Esophagus squamous epithelium (tissue), 4 donors: ENCODE data around the gene LRRIQ3.

Experiments
- CTCF ChIP-seq, 6 experiments: fragments of 450-650 bp in 4 of 6; fragments of 200-600 bp in 2 of 6; sonication (generic) in 2 of 6; IDR thresholded peaks; one replicate each; pipeline ENCODE4 v1.5.1; 2016 to 2019; ENCODE audit warnings: antibody characterized with exemption in 6 of 6, mild to moderate bottlenecking in 4 of 6, moderate library complexity in 4 of 6
- POLR2A ChIP-seq, 4 donors: fragments of 450-650 bp; IDR thresholded peaks; one replicate each; pipeline ENCODE4 v1.6.1; 2017; ENCODE audit warnings: antibody characterized with exemption in 4 of 4, mild to moderate bottlenecking in 4 of 4, moderate library complexity in 3 of 4

DNA sequence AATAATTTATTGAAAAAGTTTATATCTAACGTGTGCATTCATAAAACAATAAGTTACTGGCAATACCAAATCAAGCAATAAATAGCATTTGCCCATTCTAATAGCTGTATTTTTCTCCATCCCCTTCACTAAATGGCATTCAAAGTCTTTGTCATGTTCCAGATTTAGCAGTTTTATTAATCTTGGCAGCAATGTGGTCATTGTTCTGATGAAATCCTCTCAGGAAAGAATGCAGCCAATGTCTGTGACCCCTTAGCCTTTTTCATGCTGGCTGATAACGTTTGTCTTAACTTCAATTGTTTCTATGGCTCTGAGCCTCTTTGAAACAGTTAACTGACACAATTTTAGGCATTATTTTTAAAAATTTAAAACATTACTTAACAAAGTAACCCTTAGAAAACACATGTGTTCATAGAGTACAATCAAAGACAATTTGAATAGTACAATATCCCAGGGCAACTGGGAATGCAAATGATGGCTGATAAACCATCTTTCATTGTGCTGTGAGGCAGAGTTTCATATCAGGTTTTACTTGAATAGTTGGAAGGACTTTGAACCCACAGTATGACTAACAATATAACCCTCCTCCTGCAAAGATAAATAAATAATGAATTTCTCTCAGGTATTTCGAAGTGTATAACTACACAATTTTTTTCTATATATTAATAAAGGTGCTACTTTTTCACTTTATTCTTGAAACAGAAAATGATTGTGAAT, 217.5 kb downstream of the LRRIQ3 start:
- TF ChIP-seq CTCF (IDR thresholded peaks at IDR 0.05): no peak
- TF ChIP-seq POLR2A (IDR thresholded peaks at IDR 0.05): no peak
